GM12878 (cell line): Measurements from ENCODE around the gene TMPRSS9. TPM values are rescaled to one million over a fixed set of nuclear protein-coding genes. Genes with fewer than 3 reads are reported as not detected.

Experiments
- ATAC-seq: fragments of 200-7000 bp; cut with Tn5 transposase; 3 replicates; pipeline ENCODE4 v1.9.1; 2020; ENCODE audit warnings: mild to moderate bottlenecking, moderate library complexity
- BruUV-seq: library from RNA; stranded (reverse); fragments of 400-500 nt; replicated peaks from 2 replicates; lab custom pipeline; 2021; lab: Mats Ljungman, UMichigan
- CTCF ChIA-PET: fragments of 300-600 bp; sonication (Branson Sonifier 250); formaldehyde crosslinking; extraction: SDS; loops from one replicate; lab custom pipeline; 2021; ENCODE audit warnings: inconsistent platforms; lab: Yijun Ruan, JAX
- POLR2A ChIA-PET: fragments of 350-600 bp; formaldehyde crosslinking; extraction: SDS; loops from one replicate; lab custom pipeline; 2021; ENCODE audit warnings: inconsistent platforms; lab: Charles Lee
- RAD21 ChIA-PET: fragments of 300-600 bp; sonication (Branson Sonifier 250); formaldehyde crosslinking; loops from one replicate; lab custom pipeline; 2023; ENCODE audit warnings: antibody characterized with exemption; ENCODE audit not compliant: unreplicated experiment; lab: Charles Lee
- SMC1A ChIA-PET: fragments of 300-600 bp; sonication (Branson Sonifier 250); formaldehyde crosslinking; loops from one replicate; lab custom pipeline; 2023; ENCODE audit not compliant: unreplicated experiment, uncharacterized antibody; lab: Charles Lee
- DNase-seq: peaks from one replicate; pipeline ENCODE4 v3.0.0-alpha.2; 2011; ENCODE audit warnings: low read depth, low spot score
- FAIRE-seq: peaks from 3 replicates; lab custom pipeline; 2011; peaks lifted over from hg19 to GRCh38; lab: Jason Lieb, UNC
- H2AFZ ChIP-seq: 2 replicates; pipeline ENCODE4 v1.6.0; 2011; ENCODE audit warnings: low read depth, low read length, control low read depth; ENCODE audit not compliant: control insufficient read depth
- H3K27ac ChIP-seq: 2 replicates; pipeline ENCODE4 v1.5.1; 2011; ENCODE audit warnings: control low read depth; ENCODE audit not compliant: control insufficient read depth, insufficient read depth
- H3K27me3 ChIP-seq, 2 experiments: replicated peaks in 1 of 2; 2 replicates each; pipeline versions ENCODE4 v1.6.0 to v1.6.1; 2011; ENCODE audit warnings: low read length in 1 of 2; ENCODE audit not compliant: control insufficient read depth in 2 of 2, insufficient read depth in 2 of 2
- H3K36me3 ChIP-seq, 2 experiments: 2 replicates each; pipeline ENCODE4 v1.5.1; 2011; ENCODE audit warnings: low read length in 1 of 2; ENCODE audit not compliant: control insufficient read depth in 2 of 2, insufficient read depth in 2 of 2
- H3K4me1 ChIP-seq: 2 replicates; pipeline ENCODE4 v1.6.1; 2011; ENCODE audit warnings: mild to moderate bottlenecking, low read length, moderate library complexity, mixed read lengths; ENCODE audit not compliant: control insufficient read depth, insufficient read depth
- H3K4me2 ChIP-seq: 2 replicates; pipeline ENCODE4 v1.6.0; 2011; ENCODE audit warnings: control low read depth; ENCODE audit not compliant: control insufficient read depth, insufficient read depth
- H3K4me3 ChIP-seq: fragments of 200-600 bp; sonication (generic); 2 replicates; pipeline ENCODE4 v1.5.1; 2016
- H3K79me2 ChIP-seq: 2 replicates; pipeline ENCODE4 v1.6.0; 2011; ENCODE audit warnings: low read length; ENCODE audit not compliant: control insufficient read depth, insufficient read depth
- H3K9ac ChIP-seq: 2 replicates; pipeline ENCODE4 v1.8.0; 2011; ENCODE audit warnings: low read length, control low read depth, mixed read lengths; ENCODE audit not compliant: control insufficient read depth, insufficient read depth
- H3K9me3 ChIP-seq: replicated peaks from 3 replicates; pipeline ENCODE4 v1.5.1; 2011; ENCODE audit warnings: mild to moderate bottlenecking, low read length; ENCODE audit not compliant: control insufficient read depth, insufficient read depth
- H4K20me1 ChIP-seq: 2 replicates; pipeline ENCODE4 v1.6.0; 2011; ENCODE audit not compliant: control insufficient read depth, insufficient read depth
- EED ChIP-seq: sonication (generic); IDR thresholded peaks from 2 replicates; pipeline ENCODE4 v1.6.1; 2016; ENCODE audit warnings: antibody characterized with exemption, low read depth
- EZH2 ChIP-seq: IDR thresholded peaks from 2 replicates; pipeline ENCODE4 v1.6.1; 2012; ENCODE audit warnings: low read depth, mild to moderate bottlenecking, control low read depth, inconsistent platforms, low read length, borderline replicate concordance; ENCODE audit not compliant: control insufficient read depth
- HDGF ChIP-seq: fragments of 450-650 bp; IDR thresholded peaks from 2 replicates; pipeline ENCODE4 v1.6.1; 2016; ENCODE audit warnings: antibody characterized with exemption
- IKZF1 ChIP-seq: fragments of 450-650 bp; conservative IDR thresholded peaks from 2 replicates; pipeline ENCODE4 v1.6.1; 2017; ENCODE audit warnings: antibody characterized with exemption, mild to moderate bottlenecking
- IKZF2 ChIP-seq, 2 experiments: fragments of 450-650 bp; IDR thresholded peaks; 2 replicates each; pipeline ENCODE4 v1.6.1; 2017; ENCODE audit warnings: mild to moderate bottlenecking in 2 of 2, moderate library complexity in 2 of 2
- JUND ChIP-seq: IDR thresholded peaks from 2 replicates; pipeline ENCODE4 v1.6.1; 2012; ENCODE audit warnings: low read depth, mild to moderate bottlenecking, low read length, improper control_type of control experiment, moderate library complexity
- MEF2A ChIP-seq: IDR thresholded peaks from 2 replicates; pipeline ENCODE4 v1.6.1; 2011; ENCODE audit warnings: low read depth, mild to moderate bottlenecking, low read length, moderate library complexity; ENCODE audit not compliant: insufficient read depth
- NFIC ChIP-seq: IDR thresholded peaks from 2 replicates; pipeline ENCODE4 v1.6.1; 2012; ENCODE audit warnings: low read depth, mild to moderate bottlenecking, inconsistent platforms, low read length, moderate library complexity
- NR2F1 ChIP-seq: fragments of 450-650 bp; conservative IDR thresholded peaks from 2 replicates; pipeline ENCODE4 v1.6.1; 2017; ENCODE audit warnings: mild to moderate bottlenecking
- ZNF687 ChIP-seq: fragments of 450-650 bp; IDR thresholded peaks from 2 replicates; pipeline ENCODE4 v1.6.1; 2017; ENCODE audit warnings: mild to moderate bottlenecking, moderate library complexity
- WGBS: methylation state at CpG from one replicate; pipeline ENCODE4 v1.1.6; 2016; ENCODE audit warnings: low lambda C conversion rate; ENCODE audit not compliant: insufficient replicate concordance, insufficient coverage; ENCODE audit errors: missing lambda C conversion rate; 5-methylcytosine and 5-hydroxymethylcytosine counted together
- in situ Hi-C: fragments of 300-500 bp; cut with MboI; formaldehyde crosslinking; loops from 9 replicates; pipeline ENCODE4 v1.14.3; 2018; ENCODE audit warnings: mixed read lengths
- intact Hi-C: fragments of 100-400 bp; cut with micrococcal nuclease; formaldehyde crosslinking; loops from one replicate; pipeline ENCODE4 v1.14.2; 2022; ENCODE audit not compliant: unreplicated experiment
- polyA plus RNA-seq, 11 experiments: library from polyadenylated mRNA; depleted of rRNA in 4 of 11; unstranded in 6 of 11; stranded (reverse) in 5 of 11; fragments of >200 nt; fragmentation: Nextera tagmentation in 4 of 11; fragmentation: Illumina TruSeq in 1 of 11; extraction: Ambion mirVana in 4 of 11; extraction: Trizol in 1 of 11; gene quantifications; 1 replicate in 1 of 11; 2 replicates in 10 of 11; pipeline versions ENCODE4 v1.2.1 to v1.2.3, GENCODE V29; 2011 to 2016; ENCODE audit warnings: inconsistent platforms in 2 of 11, missing spikeins in 2 of 11, low read depth in 1 of 11
- total RNA-seq, 4 experiments: library from RNA; depleted of rRNA in 3 of 4; stranded (reverse); fragments of >200 nt in 3 of 4; fragmentation: Illumina TruSeq in 1 of 4; extraction: Trizol in 1 of 4; gene quantifications; 2 replicates each; pipeline versions ENCODE4 v1.2.1 to v1.2.3, GENCODE V29; 2013 to 2021
- TF ChIP-seq, protein P1 (sequence below): fragments of 450-650 bp; IDR thresholded peaks from 2 replicates; pipeline ENCODE4 v1.6.1; 2016; ENCODE audit warnings: mild to moderate bottlenecking, moderate library complexity, borderline replicate concordance
- TF ChIP-seq, protein P2 (sequence below): fragments of 450-650 bp; IDR thresholded peaks from 2 replicates; pipeline ENCODE4 v1.6.1; 2016; ENCODE audit warnings: mild to moderate bottlenecking

The TMPRSS9 gene
- total and polyA plus RNA-seq, 10 of the 15 experiments (the other 5 are each of a cell fraction or from before 2014, with no cell fraction given), result 0.24 TPM; not detected in 9

DNA sequence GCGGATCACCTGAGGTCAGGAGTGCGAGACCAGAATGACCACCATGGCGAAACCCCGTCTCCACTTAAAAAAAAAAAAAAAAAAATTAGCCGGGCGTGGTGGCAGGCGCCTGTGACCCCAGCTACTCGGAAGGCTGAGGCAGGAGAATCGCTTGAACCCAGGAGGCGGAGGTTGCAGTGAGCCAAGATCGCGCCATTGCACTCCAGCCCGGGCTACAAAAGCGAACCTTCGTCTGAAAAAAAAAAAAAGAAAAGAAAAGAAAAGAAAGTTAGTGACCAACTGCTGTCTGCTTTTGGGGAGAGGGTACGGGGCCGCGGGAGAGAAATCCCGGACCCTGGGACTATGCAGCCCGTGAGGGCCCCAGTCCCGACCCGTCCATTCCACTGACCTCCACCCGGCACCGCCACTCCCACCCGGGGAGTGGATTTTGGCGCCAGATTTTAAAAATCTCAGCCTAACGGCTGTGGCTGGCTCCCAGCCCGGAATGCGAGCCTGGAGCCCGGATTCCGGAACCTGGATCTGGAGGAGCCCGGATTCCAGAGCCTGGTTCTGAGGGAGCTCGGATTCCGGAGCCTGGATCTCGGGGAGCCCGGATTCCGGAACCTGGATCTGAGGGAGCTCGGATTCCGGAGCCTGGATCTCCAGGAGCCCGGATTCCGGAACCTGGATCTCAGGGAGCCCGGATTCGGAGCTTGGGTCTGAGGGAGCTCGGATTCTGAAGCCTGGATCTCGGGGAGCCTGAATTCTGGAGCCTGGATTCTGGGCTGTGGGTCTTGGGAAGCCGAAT is 102.8 kb downstream of the TMPRSS9 start:
- H2AFZ ChIP-seq, result no peak overlapping the region
- POLR2A ChIA-PET, result interaction anchor here (0.6 to 1.4 kb wide), 2 partner anchors 13 to 160 kb away, joined by 3 read pairs; partner anchors contain the start of gene GADD45B
- CTCF ChIA-PET, result interaction anchor here (0.6 to 1.4 kb wide), 3 partner anchors 13 to 190 kb away, joined by 3 to 4 read pairs (median 3); partner anchors contain the start of gene GADD45B
- no peak for ATAC-seq
- BruUV-seq, result TSS peak; percentile 78
- H3K27me3 ChIP-seq, result no peaks in the 10 kb centered on the region
- peak overlapping the region; percentile 93 for H3K4me2 ChIP-seq
- H3K4me1 ChIP-seq, result no peaks in the 10 kb centered on the region; the same call in 1 of the 2 replicates
- no peak for DNase-seq
- peak overlapping the region; percentile 88 for H3K4me3 ChIP-seq
- H3K27ac ChIP-seq, result peak overlapping the region; percentile 68
- H3K36me3 ChIP-seq, result no peaks in the 10 kb centered on the region
- 70% methylated on average over 41 of the region's 46 CpGs for WGBS
- peak overlapping the region; percentile 78 for H3K9ac ChIP-seq
- RAD21 ChIA-PET, result interaction anchor here (0.7 to 1.7 kb wide), 2 partner anchors 10 to 13 kb away, joined by 3 to 7 read pairs; partner anchors contain the start of gene GADD45B
- no peak for FAIRE-seq
- no peaks in the 10 kb centered on the region for H4K20me1 ChIP-seq
- intact Hi-C loops, result loop anchor here (10.0 kb wide), 1 partner anchor 282 kb away; the partner anchor contains the start of gene SLC39A3
- H3K9me3 ChIP-seq, result no peaks in the 10 kb centered on the region
- no peaks in the 10 kb centered on the region for H3K79me2 ChIP-seq
- SMC1A ChIA-PET, result interaction anchor here (1.0 to 1.5 kb wide), 3 partner anchors 8 to 158 kb away, joined by 3 to 4 read pairs (median 4); partner anchors contain the start of gene GADD45B
- in situ Hi-C loops, result no loop called here
- no peak for TF ChIP-seq HDGF
- no peak for TF ChIP-seq EZH2
- TF ChIP-seq, protein P1, sequence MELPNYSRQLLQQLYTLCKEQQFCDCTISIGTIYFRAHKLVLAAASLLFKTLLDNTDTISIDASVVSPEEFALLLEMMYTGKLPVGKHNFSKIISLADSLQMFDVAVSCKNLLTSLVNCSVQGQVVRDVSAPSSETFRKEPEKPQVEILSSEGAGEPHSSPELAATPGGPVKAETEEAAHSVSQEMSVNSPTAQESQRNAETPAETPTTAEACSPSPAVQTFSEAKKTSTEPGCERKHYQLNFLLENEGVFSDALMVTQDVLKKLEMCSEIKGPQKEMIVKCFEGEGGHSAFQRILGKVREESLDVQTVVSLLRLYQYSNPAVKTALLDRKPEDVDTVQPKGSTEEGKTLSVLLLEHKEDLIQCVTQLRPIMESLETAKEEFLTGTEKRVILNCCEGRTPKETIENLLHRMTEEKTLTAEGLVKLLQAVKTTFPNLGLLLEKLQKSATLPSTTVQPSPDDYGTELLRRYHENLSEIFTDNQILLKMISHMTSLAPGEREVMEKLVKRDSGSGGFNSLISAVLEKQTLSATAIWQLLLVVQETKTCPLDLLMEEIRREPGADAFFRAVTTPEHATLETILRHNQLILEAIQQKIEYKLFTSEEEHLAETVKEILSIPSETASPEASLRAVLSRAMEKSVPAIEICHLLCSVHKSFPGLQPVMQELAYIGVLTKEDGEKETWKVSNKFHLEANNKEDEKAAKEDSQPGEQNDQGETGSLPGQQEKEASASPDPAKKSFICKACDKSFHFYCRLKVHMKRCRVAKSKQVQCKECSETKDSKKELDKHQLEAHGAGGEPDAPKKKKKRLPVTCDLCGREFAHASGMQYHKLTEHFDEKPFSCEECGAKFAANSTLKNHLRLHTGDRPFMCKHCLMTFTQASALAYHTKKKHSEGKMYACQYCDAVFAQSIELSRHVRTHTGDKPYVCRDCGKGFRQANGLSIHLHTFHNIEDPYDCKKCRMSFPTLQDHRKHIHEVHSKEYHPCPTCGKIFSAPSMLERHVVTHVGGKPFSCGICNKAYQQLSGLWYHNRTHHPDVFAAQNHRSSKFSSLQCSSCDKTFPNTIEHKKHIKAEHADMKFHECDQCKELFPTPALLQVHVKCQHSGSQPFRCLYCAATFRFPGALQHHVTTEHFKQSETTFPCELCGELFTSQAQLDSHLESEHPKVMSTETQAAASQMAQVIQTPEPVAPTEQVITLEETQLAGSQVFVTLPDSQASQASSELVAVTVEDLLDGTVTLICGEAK, result no peak
- TF ChIP-seq ZNF687, result no peak
- TF ChIP-seq MEF2A, result no peak
- no peak for TF ChIP-seq NFIC
- no peak for TF ChIP-seq JUND
- peak; percentile 72 for TF ChIP-seq EED
- TF ChIP-seq IKZF1, result peak; percentile 13
- peak; percentile 26 to 35; a peak in 2 of 4 replicates for TF ChIP-seq IKZF2 (IDR thresholded peaks at IDR 0.05)
- TF ChIP-seq, protein P2, sequence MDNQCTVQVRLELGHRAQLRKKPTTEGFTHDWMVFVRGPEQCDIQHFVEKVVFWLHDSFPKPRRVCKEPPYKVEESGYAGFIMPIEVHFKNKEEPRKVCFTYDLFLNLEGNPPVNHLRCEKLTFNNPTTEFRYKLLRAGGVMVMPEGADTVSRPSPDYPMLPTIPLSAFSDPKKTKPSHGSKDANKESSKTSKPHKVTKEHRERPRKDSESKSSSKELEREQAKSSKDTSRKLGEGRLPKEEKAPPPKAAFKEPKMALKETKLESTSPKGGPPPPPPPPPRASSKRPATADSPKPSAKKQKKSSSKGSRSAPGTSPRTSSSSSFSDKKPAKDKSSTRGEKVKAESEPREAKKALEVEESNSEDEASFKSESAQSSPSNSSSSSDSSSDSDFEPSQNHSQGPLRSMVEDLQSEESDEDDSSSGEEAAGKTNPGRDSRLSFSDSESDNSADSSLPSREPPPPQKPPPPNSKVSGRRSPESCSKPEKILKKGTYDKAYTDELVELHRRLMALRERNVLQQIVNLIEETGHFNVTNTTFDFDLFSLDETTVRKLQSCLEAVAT, result 0 out of 2 replicates have a peak, but pooled peaks have one; percentile 52
- no peak for TF ChIP-seq NR2F1
